ENCODE results near the gene BOD1. TPM values are rescaled to one million over a fixed set of nuclear protein-coding genes. Genes with fewer than 3 reads are reported as not detected.

Gene BOD1
- total and polyA plus RNA-seq, 2 donors (not counting 1 experiment from before 2014, with no cell fraction given), result 60.7 to 86.9 TPM

DNA sequence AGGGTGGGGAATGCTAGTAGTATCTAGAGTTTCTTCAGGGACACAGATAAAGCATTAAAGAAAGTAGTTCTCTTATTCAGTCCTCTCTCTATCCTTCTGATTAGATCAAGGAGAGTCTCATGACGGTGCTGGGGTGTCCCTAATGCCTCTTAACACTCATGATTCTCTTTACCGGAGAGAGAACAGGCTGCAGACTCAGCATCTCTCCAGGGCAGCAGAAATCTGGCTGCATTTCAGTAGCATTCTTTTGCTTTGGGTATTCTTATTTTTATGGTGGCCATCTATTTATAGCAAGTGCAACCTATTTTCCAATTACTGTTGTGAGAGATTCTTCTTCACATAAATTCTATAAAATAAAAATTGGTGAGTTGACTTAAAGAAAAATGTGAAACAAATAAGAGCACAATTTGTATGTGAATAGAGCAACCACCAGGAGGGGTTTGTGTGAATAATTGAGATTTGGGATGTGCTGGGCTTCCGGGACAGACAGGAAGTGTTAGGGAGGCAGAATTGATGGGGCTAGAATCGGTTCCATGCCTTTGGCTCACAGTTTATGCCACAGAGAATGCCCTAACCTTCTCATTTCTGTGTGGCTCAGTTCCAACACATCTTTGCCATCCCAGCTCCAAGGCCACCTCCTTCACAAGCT lies 23.8 kb upstream of the BOD1 start:
- DNase-seq (ENCODE audit: low read depth in 2 of 2), result no peak
- Histone ChIP-seq H3K9ac (ENCODE audit: insufficient read depth, low read length) (no peak overlapping the region), H3K9me3 (ENCODE audit: control insufficient read depth, insufficient read depth, low read depth, low read length) (no peaks in the 10 kb centered on the region), H4K20me1 (ENCODE audit: control insufficient read depth, extremely low read depth, insufficient read depth, low read length) (no peaks in the 10 kb centered on the region), H3K4me2 (ENCODE audit: extremely low read depth, insufficient read depth, low read length) (no peak overlapping the region), H3K79me2 (ENCODE audit: control insufficient read depth, insufficient read depth, low read length) (no peaks in the 10 kb centered on the region), H3K27me3 (ENCODE audit: control insufficient read depth, insufficient read depth, low read length) (no peaks in the 10 kb centered on the region), H3K36me3 (ENCODE audit: control insufficient read depth, insufficient read depth, low read length) (no peaks in the 10 kb centered on the region), H3K4me1 (ENCODE audit: control insufficient read depth, extremely low read depth, insufficient read depth, low read length) (no peaks in the 10 kb centered on the region), H2AFZ (ENCODE audit: low read length) (no peak overlapping the region), H3K27ac (ENCODE audit: insufficient read depth, low read length) (no peak overlapping the region), H3K4me3 (replicated peaks in 1 of 4; ENCODE audit: control extremely low read depth in 1 of 4, insufficient read depth in 1 of 4, low read depth in 3 of 4, low read length in 4 of 4) (no peak overlapping the region)
- TF ChIP-seq, protein P1, sequence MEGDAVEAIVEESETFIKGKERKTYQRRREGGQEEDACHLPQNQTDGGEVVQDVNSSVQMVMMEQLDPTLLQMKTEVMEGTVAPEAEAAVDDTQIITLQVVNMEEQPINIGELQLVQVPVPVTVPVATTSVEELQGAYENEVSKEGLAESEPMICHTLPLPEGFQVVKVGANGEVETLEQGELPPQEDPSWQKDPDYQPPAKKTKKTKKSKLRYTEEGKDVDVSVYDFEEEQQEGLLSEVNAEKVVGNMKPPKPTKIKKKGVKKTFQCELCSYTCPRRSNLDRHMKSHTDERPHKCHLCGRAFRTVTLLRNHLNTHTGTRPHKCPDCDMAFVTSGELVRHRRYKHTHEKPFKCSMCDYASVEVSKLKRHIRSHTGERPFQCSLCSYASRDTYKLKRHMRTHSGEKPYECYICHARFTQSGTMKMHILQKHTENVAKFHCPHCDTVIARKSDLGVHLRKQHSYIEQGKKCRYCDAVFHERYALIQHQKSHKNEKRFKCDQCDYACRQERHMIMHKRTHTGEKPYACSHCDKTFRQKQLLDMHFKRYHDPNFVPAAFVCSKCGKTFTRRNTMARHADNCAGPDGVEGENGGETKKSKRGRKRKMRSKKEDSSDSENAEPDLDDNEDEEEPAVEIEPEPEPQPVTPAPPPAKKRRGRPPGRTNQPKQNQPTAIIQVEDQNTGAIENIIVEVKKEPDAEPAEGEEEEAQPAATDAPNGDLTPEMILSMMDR (conservative IDR thresholded peaks at IDR 0.05 in 1 of 2, IDR thresholded peaks at IDR 0.05 in 1 of 2; ENCODE audit: low read depth in 1 of 2, low read length in 2 of 2), result no peak
- TF ChIP-seq EZH2 (IDR thresholded peaks at IDR 0.05; ENCODE audit: low read length, missing control alignments), result no peak

GRCh38 chr5:173638126-173639040 lies 21.9 kb upstream of the BOD1 start:
- Histone ChIP-seq H3K4me2 (ENCODE audit: extremely low read depth, insufficient read depth, low read length) (no peak overlapping the region), H3K79me2 (ENCODE audit: control insufficient read depth, insufficient read depth, low read length) (no peaks in the 10 kb centered on the region), H3K36me3 (ENCODE audit: control insufficient read depth, insufficient read depth, low read length) (no peaks in the 10 kb centered on the region), H3K4me3 (replicated peaks in 1 of 4; ENCODE audit: control extremely low read depth in 1 of 4, insufficient read depth in 1 of 4, low read depth in 3 of 4, low read length in 4 of 4) (no peak overlapping the region), H3K9ac (ENCODE audit: insufficient read depth, low read length) (no peak overlapping the region), H4K20me1 (ENCODE audit: control insufficient read depth, extremely low read depth, insufficient read depth, low read length) (no peaks in the 10 kb centered on the region), H3K4me1 (ENCODE audit: control insufficient read depth, extremely low read depth, insufficient read depth, low read length) (no peaks in the 10 kb centered on the region), H3K27me3 (ENCODE audit: control insufficient read depth, insufficient read depth, low read length) (no peaks in the 10 kb centered on the region), H3K9me3 (ENCODE audit: control insufficient read depth, insufficient read depth, low read depth, low read length) (no peaks in the 10 kb centered on the region), H3K27ac (ENCODE audit: insufficient read depth, low read length) (no peak overlapping the region), H2AFZ (ENCODE audit: low read length) (no peak overlapping the region)
- TF ChIP-seq, protein P1 (conservative IDR thresholded peaks at IDR 0.05 in 1 of 2, IDR thresholded peaks at IDR 0.05 in 1 of 2; ENCODE audit: low read depth in 1 of 2, low read length in 2 of 2), result no peak
- no peak for TF ChIP-seq EZH2 (IDR thresholded peaks at IDR 0.05; ENCODE audit: low read length, missing control alignments)
- DNase-seq (ENCODE audit: low read depth in 2 of 2), result no peak

DNA sequence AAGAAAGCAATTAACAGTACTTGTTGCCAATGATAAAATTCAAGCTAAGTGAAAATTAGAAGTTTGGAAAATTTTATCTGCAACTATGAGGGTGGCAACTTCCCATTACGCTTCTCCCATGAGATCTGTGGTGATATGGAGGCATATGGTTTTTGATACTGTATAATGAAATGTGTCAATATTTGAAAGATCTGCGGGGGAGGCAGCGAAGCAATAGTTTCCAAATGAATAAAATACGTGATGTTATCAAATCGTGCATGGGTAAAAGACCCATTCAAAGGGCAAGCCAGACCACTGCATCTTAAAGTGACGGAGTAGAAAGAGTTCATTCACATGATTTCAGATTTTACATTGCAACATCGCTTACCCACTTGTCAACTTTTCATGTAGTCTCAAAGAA lies 20.9 kb upstream of the BOD1 start:
- Histone ChIP-seq H4K20me1 (ENCODE audit: control insufficient read depth, extremely low read depth, insufficient read depth, low read length) (no peaks in the 10 kb centered on the region), H3K4me3 (replicated peaks in 1 of 4; ENCODE audit: control extremely low read depth in 1 of 4, insufficient read depth in 1 of 4, low read depth in 3 of 4, low read length in 4 of 4) (no peak overlapping the region), H3K27me3 (ENCODE audit: control insufficient read depth, insufficient read depth, low read length) (no peaks in the 10 kb centered on the region), H3K27ac (ENCODE audit: insufficient read depth, low read length) (no peak overlapping the region), H2AFZ (ENCODE audit: low read length) (no peak overlapping the region), H3K36me3 (ENCODE audit: control insufficient read depth, insufficient read depth, low read length) (no peaks in the 10 kb centered on the region), H3K9ac (ENCODE audit: insufficient read depth, low read length) (no peak overlapping the region), H3K9me3 (ENCODE audit: control insufficient read depth, insufficient read depth, low read depth, low read length) (no peaks in the 10 kb centered on the region), H3K79me2 (ENCODE audit: control insufficient read depth, insufficient read depth, low read length) (no peaks in the 10 kb centered on the region), H3K4me1 (ENCODE audit: control insufficient read depth, extremely low read depth, insufficient read depth, low read length) (no peaks in the 10 kb centered on the region), H3K4me2 (ENCODE audit: extremely low read depth, insufficient read depth, low read length) (no peak overlapping the region)
- TF ChIP-seq, protein P1 (conservative IDR thresholded peaks at IDR 0.05 in 1 of 2, IDR thresholded peaks at IDR 0.05 in 1 of 2; ENCODE audit: low read depth in 1 of 2, low read length in 2 of 2), result no peak
- no peak for TF ChIP-seq EZH2 (IDR thresholded peaks at IDR 0.05; ENCODE audit: low read length, missing control alignments)
- no peak for DNase-seq (ENCODE audit: low read depth in 2 of 2)
